Erythroblast (primary cell): ENCODE data around the gene NOL4L.

Source experiments
- GATA1 ChIP-seq: IDR thresholded peaks from 2 replicates; pipeline ENCODE4 v1.6.1; 2011; ENCODE audit warnings: low read depth, mild to moderate bottlenecking, control low read depth, low read length, moderate library complexity
- POLR2A ChIP-seq: IDR thresholded peaks from 2 replicates; pipeline ENCODE4 v1.6.1; 2011; ENCODE audit warnings: mild to moderate bottlenecking, low read length

- TF ChIP-seq POLR2A (no peak), GATA1 (no peak)
These were observed 96.9 kb downstream of the NOL4L start for GRCh38 chr20:32488066-32488838.
